GM18873 (cell line): ENCODE results near the gene GPR161.
"Not testable (repeated sequence)": the region's sequence is repeated elsewhere in the genome, so short reads cannot be mapped to it uniquely, and the experiment has no call there.

Experiments
- ATAC-seq: cut with Tn5 transposase; IDR thresholded peaks from one replicate; pipeline ENCODE4 v1.9.1; 2021; ENCODE audit warnings: mild to moderate bottlenecking, moderate library complexity, moderate number of reproducible peaks; ENCODE audit not compliant: unreplicated experiment, low FRiP score

GPR161 gene

GRCh38 chr1:168089326-168089978, 47.3 kb downstream of the GPR161 start:
- no peak for ATAC-seq

- ATAC-seq: no peak
These were observed 48.0 kb downstream of the GPR161 start for GRCh38 chr1:168088511-168089325.

GRCh38 chr1:168087696-168088095, 49.0 kb downstream of the GPR161 start:
- no peak for ATAC-seq

- no peak for ATAC-seq
These were observed 50.3 kb downstream of the GPR161 start for GRCh38 chr1:168086438-168086837.

- ATAC-seq: no peak
These were observed 51.3 kb downstream of the GPR161 start for GRCh38 chr1:168085401-168085872.

- ATAC-seq: no peak
These were observed 52.1 kb downstream of the GPR161 start for GRCh38 chr1:168084396-168085231.

- no peak for ATAC-seq
These were observed 53.0 kb downstream of the GPR161 start for GRCh38 chr1:168083456-168084325.

- ATAC-seq: peak; percentile 70
These were observed 54.5 kb downstream of the GPR161 start for GRCh38 chr1:168082008-168082876.

- ATAC-seq: no peak
These were observed 55.2 kb downstream of the GPR161 start for GRCh38 chr1:168081373-168082007.

GRCh38 chr1:168079761-168080160, 57.0 kb downstream of the GPR161 start:
- ATAC-seq: no peak

GRCh38 chr1:168069384-168069783, 67.3 kb downstream of the GPR161 start:
- ATAC-seq: no peak

- ATAC-seq: no peak
These were observed 71.2 kb downstream of the GPR161 start for GRCh38 chr1:168065506-168065905.

GRCh38 chr1:168064216-168064615, 72.5 kb downstream of the GPR161 start:
- ATAC-seq: no peak

GRCh38 chr1:168057921-168058320, 78.8 kb downstream of the GPR161 start:
- ATAC-seq: no peak

- ATAC-seq: no peak
These were observed 79.4 kb downstream of the GPR161 start for GRCh38 chr1:168057355-168057754.

- ATAC-seq: not testable (repeated sequence)
These were observed 80.6 kb downstream of the GPR161 start for GRCh38 chr1:168056152-168056551.

- no peak for ATAC-seq
These were observed 82.6 kb downstream of the GPR161 start for GRCh38 chr1:168054117-168054516.

GRCh38 chr1:168053681-168054080, 83.0 kb downstream of the GPR161 start:
- ATAC-seq: no peak

GRCh38 chr1:168050880-168051279, 85.8 kb downstream of the GPR161 start:
- ATAC-seq: no peak
